Measurements from ENCODE around the gene FARS2.
"Not testable (repeated sequence)": the region's sequence is repeated elsewhere in the genome, so short reads cannot be mapped to it uniquely, and the experiment has no call there.

The FARS2 gene

DNA sequence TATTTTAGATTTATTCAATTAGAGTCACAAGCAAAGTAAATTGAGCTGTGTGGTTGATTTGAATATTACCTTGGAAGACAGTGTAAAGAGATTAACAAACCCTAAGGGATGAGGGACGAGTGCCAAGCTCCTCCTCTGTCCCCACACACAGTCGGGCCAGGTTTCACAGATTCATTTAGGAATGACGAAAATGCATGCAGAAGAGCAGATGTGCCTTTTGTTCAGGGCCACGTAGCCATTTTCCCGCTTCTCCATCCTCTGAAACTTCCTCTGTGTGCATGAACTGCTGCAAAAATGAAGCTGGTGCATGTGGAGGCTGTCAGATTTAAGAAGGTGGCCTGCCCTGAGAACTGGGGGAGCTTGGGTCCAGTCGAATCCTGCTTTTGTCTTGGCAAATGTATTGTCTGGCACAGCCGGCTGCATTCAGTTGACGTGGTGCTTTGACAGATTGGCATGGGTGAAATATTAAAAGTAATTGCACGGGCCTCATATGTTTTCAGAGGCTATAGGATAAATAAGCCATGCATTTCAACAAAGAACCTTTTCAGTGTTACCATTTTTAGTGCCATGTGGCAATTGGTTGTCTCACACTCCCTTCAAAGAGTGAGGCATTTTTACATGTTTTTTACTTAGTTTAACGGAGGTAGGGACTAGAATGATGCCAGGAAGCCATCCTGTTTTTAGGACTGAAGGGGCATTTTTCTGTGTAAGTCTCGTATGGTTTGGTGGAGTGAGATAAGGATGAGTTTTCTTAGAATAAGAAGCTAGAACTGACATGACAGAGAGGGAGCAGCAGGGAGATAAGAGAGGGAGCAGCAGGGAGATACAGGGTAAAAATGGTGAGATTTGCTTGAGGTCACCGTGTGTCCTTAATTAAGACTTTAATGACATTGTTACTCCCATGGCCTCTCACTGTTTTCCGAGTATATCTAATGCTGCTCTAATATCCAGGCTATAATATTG, 384.3 kb downstream of the FARS2 start:
- no peak for DNase-seq

DNA sequence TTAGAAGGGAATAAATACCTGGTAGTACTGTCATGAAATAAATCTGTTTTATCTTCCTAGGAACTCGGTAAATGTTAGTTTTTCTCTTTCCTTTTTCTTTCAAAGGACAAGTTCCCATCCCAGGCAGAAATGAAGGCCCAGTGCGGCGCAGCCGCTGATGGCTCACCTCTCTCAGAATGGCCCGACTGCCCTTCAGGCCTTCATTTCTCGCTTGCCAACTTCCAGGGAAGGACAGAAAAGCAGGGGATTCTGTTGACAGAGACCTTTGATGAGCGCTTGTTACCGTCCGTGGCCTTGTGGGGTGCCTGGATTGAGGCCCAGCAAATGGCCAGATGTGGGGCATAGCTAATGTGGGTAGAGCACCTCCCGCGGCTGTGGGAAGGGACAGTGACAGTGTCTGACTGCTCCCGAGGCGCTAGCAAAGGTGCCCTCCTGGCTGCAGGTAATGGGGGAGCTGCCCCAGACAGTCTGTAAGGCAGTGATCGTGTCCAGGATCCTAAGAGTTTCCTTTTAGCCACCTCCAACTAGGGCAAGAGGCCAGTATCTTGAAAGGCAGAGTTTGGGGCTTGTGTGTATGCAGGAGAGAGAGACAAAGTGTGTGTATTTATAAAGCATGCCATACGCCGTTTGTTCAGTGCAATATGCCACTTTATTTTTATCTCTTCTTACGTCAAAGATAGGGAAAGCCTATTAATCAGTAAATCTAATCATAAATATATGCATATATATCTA, 391.3 kb downstream of the FARS2 start:
- DNase-seq: no peak

DNA sequence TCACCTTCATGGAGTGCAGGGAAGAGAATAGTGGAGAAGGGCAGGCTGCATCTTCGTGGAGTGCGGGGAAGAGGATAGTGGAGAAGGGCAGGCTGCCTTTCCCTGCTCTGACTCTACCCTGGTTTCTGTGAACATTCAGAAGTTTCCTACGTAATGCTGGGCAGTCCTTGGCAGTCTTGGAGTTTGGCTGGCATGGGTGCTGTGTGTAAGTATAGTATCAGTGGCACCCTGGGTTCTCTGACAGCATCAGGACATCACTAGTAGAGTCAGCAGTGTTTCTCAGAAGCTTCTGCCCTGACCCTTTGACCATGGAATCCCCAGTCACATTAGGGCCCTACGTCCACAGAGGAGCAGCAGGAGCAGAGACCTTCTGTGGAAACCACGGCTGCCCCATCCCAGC, 392.5 kb downstream of the FARS2 start:
- DNase-seq: no peak

DNA sequence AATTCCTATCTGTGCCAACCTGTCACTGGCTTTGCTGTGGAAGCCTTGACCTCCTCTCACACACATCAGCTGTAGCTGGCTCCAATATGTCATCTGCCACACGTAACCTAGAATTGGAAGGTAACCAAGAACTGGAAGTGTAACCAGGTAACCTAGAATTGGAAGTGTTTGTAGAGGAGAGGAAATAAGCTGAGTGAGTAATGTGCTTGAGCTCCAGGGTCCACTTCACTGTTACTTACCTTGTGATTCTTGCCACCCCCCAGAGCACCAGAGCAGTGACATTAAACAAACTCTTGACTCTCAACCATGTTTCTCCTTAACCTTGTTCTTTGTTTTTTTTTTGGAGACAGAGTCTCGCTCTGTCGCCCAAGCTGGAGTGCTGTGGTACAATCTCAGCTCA, 394.9 kb downstream of the FARS2 start:
- no peak for DNase-seq

DNA sequence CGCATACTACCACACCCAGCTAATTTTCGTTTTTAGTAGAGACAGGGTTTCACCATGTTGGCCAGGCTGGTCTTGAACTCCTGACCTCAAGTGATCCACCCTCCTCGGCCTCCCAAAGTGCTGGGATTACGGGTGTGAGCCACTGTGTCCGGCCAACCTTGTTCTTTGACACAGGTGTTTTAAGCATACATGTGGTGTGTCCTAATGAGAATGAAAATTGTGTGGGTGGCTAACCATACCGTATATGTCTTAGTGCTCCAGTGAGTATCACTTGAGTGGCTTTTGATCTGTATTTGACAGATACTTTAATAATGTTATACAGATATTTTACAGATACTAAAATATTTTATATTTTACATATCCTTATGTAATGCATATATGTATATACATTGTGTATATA, 395.4 kb downstream of the FARS2 start:
- DNase-seq: not testable (repeated sequence)

DNA sequence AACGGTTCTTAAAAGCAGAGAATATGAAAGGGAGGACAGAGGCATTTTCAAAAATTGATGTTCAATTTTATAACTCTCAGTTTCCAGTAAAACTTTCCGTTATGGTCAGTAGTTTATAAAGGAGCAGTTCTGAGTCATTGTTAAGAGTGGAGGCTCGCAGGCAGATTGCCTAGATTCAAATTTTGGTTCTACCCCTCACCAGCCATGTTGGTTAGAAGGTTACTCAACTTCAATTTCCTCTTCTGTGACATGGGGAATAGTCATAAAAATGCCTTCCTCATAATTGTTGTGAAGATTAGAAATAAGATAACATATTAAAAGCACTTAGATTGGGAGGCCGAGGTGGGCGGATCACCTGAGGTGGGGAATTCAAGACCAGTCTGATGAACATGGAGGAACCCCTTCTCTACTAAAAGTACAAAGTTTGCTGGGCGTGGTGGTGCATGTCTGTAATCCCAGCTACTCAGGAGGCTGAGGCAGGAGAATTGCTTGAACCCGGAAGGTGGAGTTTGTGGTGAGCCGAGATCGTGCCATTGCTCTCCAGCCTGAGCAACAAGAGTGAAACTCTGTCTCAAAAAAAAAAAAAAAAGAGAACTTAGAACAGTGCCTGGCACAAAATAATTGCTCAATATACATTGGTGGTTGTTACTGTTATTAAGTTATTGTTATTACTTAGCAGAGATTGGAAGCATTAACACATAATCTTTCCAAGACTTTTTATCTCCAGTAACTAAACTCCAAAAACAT, 396.5 kb downstream of the FARS2 start:
- DNase-seq: no peak

DNA sequence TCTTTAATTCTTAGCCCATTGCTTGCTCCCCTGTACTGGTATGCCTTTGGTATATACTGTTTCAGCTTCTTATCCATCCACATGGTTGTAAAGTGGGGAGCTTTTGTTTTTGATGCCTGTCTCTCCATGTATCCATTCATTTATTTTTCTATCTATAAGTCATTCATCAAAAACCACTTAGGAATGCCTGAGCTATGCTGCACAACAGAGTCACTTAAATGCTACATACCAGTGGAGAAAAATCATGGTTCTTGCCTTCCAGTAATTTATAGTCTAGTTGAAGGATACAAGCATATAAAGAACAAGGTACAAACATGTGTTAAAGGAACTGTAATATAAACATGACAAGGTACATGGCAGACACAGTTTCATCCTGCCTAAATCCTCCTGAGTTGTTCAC, 398.2 kb downstream of the FARS2 start:
- no peak for DNase-seq

DNA sequence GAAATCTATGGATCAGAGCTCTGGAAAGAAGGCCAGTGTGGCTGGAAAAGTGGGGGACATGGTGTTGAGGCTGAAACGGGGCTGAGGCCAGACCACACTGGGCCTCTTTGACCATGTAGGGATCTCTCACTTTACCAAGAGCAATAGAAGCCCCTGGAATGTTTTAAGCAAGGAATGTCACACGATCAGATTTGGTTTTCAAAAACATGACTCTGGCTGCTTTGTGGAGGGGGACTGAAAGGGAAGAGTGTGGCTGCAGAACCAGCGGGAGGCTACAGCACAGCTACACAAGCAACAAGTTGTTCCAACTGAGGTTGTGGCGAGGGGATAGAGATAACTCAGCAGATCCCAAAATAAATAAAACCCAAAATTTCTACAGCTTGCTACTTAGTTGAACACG, 399.5 kb downstream of the FARS2 start:
- DNase-seq: no peak

DNA sequence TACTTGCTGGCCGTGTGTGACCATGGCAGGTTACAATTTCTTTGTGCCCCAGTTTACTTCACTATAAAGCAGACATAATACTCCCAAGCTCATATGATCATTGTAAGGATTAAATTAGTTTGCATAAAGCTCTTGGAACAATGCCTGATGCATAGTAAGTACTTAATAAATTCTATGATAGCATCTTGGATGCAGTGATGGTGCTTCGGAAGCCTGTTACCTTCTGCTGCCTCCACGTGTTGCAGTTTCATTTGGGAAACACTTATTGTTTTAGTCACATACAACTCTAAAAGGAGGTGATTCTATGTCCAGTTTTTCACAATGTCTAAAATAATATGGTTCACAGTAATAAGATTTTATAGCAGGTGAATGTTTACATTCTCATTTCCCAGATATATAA, 401.5 kb downstream of the FARS2 start:
- DNase-seq: no peak

DNA sequence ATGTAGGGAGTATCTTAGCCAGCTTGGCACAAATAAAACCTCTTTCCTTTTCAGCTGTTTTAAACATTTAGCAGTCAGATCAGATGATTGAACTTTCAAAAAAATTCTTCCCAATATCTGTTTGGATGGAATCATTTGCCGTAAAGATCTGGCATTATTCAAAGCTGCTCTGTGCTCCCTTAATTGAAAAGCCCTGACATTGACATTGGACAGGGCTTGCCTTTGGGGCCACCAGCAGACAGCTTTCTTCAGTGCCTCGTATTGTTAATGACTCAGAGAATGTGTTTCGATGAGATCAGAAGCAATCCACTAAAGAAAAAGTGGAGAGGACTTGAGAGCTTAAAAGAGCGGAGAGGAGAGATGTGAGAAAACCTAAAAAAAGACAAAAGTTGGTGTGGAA, 401.9 kb downstream of the FARS2 start:
- DNase-seq: no peak

DNA sequence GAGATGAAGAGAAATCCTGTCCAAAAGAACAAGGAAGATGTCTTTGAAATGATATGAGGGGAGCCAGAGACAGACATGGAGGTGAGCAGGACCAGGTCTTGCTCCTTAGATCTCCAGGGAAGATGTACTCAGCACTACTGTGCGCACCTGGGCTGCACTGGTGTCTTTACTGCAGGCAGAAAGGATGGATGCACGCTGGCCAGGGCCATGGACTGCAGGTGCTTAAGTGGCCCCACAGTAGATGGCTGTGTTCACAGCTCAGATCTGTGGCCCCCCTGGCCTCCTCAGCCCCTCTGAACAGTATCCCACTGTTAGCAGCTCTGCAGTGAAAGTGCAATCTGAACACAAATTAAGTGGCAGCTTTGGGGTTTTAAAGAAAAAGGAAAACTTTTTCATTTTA, 402.4 kb downstream of the FARS2 start:
- no peak for DNase-seq

DNA sequence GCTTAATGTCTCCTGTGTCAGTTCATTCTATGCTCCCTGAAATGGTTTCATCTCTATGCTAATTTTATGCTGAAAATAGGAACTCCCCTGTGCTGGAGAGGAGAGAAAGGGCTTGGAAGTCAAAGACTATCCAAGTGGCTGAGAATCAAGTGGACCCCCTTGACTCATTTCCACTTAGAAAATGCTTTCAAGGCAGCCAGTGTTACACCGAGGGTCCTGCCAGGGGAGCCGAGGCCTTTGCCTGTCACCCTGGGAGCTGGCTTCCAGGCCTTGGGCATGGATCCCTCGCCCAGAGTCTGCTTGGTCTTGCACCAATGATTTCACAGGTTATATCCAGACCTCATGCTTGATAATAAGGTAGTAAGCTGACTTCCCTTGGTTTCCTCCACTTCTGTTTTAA, 402.8 kb downstream of the FARS2 start:
- no peak for DNase-seq

DNA sequence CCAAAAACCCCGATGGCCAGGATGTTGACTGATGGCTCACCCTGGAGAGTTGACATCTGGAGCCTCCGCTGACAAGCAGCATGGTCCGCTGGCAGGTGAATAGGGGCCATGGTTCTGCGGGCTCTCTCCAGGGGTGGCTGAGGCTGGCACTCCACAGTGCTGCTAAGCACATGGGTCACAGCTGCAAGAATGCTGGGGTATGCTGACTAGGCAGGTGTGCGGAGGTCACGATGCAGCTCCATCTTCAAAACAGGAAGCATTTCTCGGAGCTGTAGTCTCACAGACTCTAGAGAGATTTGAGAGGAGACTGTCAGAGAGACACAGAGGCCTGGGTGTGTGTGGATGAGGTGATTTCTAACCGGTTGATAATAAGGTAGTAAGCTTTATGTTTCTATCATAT, 403.9 kb downstream of the FARS2 start:
- no peak for DNase-seq

DNA sequence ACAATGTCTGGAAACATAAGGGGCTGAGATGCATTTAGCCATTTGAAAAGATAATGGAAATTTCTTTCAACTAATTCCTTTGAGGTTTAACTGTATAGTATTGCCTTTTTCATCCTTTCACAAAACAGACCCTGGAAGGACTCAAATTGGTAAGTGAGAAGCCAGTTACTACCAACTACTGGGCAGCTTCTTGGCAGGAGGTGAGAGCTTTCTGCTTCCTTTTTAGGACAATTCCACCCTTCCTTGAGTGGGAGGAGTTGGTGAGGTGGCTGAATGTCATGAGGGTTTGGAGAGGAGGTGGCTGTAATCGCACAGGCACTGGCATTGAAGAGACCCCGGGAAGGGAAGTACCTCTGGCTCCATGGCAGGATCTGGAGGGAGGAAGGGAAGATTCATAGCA, 404.4 kb downstream of the FARS2 start:
- DNase-seq: no peak

DNA sequence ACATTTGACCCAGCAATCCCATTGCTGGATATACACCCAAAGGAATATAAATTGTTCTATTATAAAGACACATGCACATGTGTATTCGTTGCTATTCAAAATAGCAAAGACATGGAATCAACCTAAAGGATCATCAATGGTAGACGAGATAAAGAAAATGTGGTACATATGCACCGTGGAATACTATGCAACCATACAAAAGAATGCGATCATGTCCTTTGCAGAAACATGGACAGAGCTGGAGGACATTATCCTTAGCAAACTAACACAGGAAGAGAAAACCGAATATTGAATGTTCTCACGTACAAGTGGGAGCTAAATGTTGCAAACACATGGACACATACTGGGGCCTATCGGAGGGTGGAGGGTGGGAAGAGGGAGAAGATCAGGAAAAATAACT, 405.4 kb downstream of the FARS2 start:
- no peak for DNase-seq

DNA sequence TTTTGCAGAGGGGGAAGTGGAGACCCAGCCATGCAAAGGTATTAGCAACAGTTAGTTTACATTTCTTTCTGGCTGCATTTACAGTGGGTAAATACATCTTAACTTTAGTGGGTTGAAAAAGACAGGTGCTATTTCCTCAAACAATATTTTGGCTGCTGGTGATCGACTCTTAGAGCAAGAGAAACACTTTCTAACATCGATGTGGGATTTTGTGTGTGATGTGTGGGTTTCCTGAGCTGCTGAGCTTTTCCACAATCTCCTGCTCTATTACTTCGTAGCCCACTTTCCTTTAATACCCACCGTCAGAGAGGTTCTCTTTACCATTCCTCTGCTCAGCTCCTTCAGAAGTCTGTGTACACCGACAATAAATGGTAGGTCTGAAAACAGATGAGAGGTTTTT, 406.4 kb downstream of the FARS2 start:
- no peak for DNase-seq

DNA sequence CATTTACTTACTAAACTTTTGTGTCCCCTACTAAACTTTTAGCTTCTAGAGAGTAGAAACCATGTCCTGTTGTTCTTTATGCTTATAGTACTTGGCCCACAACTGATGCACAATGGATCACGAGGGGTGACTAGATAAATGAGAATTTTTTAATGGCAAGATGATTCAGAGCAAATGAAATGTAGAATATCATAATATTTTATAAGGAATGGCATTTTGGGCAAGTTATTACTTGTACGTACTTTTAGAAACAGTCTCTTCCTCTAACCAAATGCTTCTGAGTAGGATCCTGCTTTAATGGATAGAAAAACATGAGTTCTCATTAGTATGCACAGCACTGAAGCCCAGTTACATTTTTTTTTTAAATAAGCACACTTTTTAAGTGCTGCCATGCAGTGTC, 409.1 kb downstream of the FARS2 start:
- no peak for DNase-seq

DNA sequence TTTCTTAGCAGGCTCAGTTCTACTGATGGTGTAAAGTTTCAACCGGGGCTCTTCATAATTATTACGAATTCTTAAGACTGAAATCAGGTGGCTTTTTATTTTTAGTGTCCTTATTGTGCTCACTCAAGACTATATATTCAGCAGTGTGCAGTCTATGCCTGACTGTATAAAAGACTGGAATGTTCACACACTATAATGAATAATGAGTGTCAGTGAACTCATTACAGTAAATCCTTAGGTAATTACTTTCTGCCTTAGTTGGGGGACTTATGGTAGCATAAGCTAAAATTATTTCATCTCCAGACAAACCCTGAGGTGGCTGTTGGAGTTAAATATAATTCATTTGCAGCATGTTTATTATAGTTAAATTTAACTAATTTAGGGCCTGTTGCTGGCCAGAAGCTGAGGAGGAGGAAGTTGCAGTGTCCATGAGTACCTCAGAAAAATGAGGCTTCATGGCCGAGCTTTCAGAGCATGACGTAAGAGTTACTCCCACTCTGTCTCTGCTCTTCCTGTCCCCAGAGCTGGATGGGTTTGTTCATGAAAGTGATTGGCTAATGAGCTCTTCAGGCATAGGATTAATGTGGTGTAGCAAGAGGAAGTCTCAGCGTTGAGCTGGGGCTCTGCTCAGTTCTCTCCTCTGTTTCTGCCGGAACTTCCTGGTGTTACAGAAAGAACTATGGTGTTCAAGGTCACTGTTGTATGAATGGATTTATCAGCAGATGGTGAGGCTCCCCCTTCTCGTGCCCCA, 409.7 kb downstream of the FARS2 start:
- DNase-seq: no peak

DNA sequence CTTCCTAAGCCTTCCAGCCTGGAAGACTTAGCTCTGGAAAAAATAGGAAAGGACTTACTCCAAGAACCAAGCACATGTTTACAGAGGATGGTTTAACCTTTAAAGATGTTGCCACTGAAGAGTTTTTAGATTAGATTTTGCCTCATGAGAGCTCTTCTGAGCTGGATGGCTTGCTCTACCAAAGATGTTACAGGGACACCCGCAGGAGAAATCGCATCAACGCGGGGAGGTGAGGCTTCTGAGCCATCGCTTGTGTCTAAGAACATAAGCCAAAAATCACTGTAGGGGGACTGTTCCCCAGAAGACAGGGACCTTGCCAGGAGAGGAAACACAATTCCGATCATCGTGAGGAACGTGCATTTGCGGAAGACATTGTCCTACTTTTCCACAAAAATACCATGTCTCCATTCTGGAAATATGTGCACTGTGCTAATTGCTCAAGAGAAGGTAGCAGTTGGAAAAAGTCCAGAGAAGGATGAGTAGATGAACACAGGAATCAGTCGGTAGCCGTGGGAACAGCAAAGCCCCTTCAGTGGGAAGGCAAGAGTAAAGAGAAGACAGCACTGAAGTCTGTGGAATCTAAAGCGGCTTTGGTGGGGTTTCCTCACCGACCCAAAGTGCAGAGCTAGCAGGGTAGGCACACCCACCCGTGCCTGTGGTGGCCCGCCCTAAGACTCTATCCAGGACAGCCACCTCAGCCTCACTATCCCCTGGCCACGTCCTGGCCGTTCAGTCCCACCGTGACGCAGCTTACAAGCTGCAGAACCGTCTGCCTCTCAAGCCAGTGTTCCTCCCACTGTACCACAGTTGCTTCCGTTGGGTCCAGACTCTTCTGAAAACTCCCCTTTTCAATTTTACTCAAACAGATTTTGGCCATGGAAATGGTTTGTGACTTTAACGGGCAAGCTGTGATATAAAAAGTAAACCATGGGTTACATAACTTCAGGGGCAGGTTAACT, 410.6 kb downstream of the FARS2 start:
- no peak for DNase-seq

DNA sequence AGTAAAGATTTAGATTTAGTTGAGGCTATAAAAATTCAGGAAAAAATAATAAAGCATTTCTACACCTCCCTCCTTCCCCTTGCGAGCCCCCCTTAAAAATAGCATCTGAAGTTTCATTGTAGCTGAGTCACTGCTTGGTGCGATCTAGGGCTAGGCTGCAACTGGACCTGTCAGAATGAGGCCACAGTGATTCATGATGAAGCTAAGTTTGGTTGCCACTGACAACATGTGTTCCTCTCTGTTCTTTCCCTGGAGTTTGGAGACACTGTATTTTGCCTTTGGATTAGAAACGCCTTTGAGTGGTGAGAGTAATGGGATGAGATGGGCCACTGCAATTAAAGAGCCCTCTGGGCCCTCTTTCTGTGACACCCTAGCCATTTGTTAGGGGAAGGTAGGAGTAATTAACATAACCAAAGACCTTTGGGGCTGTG, 411.3 kb downstream of the FARS2 start:
- no peak for DNase-seq

DNA sequence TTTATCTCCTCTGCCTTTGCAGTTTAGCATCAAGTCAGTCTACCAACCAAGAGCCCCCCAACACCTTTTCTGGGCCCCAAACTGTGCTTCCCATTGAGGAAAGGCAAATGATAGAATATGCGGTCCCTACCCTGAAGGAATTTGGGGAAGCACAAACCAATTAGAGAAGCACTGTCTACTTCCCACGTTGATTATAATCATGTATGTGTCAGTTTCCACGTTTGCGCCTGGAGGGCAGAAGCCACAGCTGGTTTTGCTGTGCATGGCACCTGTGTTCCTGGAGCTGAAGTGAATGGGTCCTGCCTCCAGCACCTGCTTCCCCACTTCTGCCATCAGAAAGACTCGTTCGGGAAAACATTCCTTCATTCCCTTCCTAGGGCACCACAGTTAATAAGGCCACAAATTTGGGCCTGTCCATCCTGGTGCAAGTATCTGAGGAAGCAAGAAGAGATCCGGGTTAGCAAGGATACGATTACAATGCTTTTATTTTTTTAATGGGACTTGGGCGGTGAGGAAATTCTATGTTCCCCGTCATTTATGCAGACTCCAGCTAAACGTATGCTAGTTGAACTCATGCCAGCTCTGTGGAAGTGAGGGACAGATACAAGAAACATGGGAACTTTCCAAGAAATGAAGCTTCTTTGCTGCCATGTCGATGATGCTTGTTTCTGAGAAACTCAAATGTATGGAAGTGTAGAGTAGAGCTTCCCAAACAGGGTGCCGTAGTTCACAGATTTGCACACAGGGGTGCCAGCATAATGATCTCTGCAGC, 411.9 kb downstream of the FARS2 start:
- no peak for DNase-seq
